HG02763 (cell line): ENCODE measurements around the gene STX2.
"Not testable (repeated sequence)": the region's sequence is repeated elsewhere in the genome, so short reads cannot be mapped to it uniquely, and the experiment has no call there.

ENCODE experiments used
- ATAC-seq: cut with Tn5 transposase; IDR thresholded peaks from one replicate; pipeline ENCODE4 v1.9.1; 2021; ENCODE audit warnings: mild to moderate bottlenecking, moderate library complexity; ENCODE audit not compliant: unreplicated experiment

Gene STX2

GRCh38 chr12:130803702-130804101, 35.3 kb downstream of the STX2 start:
- ATAC-seq, result no peak

DNA sequence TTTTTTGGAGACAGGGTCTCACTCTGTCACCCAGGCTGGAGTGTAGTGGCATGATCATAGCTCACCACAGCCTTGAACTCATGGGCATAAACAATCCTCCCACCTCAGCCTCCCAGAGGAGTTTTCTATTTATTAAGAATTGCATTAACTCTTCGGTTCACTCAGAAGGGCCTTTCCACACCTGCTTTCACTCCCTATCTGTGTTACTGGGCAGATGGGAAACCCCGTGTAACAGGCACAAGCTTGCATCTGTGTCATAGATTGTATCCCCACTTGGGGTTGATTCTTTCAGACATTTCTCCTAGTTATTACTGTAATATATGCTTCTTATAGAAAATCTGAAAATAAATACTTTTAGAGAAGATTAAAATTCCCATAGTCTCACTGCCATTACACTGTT, 38.7 kb downstream of the STX2 start:
- ATAC-seq, result no peak

DNA sequence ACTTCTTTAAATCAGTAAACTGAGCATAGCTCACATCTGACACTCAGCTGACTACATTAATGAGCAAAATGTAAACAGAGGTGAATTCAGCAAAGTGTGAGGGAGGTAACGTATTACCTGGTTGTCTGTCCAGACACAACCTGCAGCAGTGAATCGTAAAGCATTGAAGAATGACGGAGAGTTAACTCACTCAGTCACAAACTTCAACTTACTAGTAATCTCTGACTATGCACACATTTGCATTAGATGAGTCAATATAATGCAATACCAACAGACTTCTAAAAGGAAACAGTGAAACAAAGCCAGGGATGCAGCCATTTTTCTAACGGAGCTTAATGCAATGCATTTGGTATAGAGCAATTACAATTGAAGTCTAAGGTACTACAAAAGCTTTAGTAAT, 40.0 kb downstream of the STX2 start:
- ATAC-seq, result no peak

DNA sequence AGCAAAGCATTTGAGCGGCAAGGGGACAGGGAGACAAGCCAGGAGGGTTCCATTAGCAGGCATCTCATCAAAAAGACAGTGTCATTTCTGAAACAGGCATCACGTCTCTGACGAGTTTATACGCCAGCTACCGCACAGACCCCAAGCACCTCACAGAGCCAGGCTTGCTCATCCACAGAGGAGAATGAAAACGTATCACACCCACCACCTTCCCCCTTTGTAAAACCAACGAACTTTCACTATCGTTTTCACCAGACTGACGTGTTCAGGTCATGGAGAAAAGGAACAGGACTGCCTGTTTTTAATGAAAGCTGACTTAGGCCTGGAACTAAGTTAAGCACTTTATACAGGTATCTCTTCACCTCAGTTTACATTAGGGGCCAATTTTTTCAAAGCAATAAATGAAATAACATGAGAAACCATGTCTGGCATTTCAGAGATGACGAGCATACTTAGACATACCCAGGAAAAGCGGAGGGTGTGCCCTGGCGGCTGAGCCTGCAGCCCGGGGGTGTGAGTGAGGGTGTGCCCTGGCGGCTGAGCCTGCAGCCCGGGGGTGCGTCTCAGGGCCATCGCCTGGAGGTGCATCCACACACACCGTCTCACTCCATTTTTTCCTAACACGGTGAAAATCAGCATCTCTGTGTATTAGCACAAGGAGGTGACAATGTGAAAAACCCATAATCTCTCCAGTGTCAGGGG, 41.9 kb downstream of the STX2 start:
- ATAC-seq, result no peak

GRCh38 chr12:130795906-130796305, 43.1 kb downstream of the STX2 start:
- ATAC-seq, result no peak

- no peak for ATAC-seq
Observed at GRCh38 chr12:130793554-130793849, 45.5 kb downstream of the STX2 start.

DNA sequence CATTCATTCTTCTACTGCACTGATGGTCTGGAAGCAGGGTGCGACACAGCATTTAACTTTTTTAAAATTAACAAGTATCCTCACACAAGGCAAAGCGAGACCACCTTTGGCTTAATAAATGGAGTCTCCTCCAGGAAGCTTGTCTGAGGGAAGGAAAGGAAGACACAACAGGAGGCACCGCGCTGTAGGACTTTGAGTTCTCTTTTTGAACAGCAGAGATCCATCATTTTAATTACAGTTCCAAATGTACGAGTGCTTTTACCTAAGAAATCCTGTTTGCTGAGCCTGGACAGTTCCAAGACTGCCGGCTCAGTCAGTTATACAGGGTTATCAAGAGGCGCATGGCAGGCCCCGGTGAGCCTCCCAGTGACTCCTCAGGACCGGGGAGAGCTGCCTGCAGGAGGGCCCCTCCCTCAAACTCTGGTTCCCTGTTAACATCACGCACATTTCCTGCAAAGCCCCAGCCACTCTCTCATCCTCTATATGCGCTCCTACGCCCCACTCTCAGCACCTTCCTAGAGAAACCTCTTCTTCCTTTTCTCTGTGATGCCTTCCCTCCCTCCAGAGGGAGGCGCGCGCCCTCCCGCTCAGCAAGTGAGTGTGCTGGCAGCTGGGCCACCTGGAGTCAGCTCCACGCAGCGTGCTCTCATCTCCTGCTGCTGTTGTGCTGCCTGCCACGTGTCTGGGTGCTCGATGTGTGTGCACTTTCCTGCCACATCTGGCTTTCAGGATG, 46.1 kb downstream of the STX2 start:
- ATAC-seq, result no peak

DNA sequence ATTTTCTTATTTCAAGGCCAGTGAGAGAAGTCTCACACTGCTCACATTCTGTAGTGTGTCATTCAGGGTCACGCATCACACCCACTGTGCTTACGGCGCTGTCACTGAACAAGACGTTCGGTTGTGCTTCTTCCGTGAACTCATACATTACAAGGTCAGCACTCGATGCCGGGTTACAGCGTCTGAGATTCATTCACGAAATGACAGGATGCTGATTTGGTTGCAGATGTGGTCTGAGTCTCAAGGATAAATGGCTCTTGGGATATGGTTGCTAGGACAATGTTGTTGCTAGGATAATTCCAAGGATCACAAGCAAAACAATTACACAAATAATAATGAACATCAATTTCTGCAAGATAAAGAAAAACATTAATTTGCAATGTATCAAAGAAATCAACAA, 47.4 kb downstream of the STX2 start:
- ATAC-seq, result no peak

DNA sequence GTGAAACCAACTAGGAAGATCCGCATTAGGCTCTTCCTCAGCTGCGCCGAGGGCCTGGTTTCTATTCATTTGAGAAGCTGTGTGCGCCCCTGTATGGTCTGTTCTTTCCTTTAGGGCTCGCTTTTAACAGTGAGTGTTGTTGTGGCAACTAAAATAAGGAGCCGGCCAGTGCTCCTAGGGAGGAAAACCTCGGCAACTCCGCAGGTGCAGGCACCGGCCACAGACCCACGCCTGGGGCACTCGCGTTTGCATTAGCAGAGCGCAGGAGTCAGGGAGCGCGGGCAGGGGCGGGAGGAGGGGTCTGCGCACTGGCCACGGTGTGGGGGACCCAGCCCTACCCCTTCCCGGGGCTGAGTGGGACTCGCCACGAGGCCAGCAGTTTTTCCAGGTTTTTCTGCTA, 50.5 kb downstream of the STX2 start:
- ATAC-seq, result no peak

DNA sequence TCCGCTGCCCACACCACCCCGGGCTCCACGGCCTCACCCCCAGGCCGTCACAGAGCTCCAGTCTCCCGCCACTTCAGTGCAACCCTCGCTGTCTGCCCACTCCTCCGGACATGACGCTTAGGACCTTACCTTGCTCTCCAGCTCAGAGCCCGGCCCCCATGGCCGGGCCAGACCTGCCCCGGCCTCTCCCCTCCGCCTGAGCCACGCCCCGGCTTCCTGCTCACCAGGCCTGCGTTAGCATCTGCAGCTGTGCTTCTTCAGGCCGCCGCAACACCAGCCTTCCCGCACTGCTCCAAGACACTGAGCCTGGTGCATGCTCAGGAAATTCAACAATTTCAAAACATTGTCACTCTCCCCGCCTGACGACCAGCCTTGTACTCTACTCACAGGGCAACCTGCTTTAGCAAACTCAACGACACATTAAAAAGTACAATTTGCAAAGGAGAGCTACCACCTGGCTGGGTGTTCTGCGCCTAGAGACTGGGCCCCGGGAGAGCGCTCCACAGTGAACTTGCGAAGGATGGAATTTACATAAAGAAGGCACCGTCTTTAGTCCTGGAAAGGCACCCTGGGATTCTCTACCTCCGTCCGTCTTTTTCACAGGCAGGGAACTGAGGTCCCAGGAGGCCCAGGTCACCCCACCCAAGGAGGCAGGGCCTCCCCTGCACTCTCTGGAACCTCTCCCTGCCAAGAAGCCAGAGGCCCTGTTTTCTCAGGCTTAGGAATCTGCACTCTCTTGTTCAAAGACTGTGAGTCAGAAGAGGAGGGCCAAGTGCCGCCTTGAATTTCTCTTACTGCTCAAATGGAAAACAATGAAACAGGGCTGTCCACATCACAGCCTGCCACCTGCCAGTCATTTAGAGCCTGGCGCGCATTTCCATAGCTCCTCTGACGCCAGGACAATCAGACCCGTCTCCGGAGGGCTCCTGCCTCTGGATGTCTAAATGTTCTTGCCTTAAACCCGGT, 51.3 kb downstream of the STX2 start:
- no peak for ATAC-seq

GRCh38 chr12:130787041-130787440, 52.0 kb downstream of the STX2 start:
- ATAC-seq, result no peak

- ATAC-seq, result no peak
Observed at GRCh38 chr12:130783110-130783715, 55.8 kb downstream of the STX2 start.

- not testable (repeated sequence) for ATAC-seq
Observed at GRCh38 chr12:130782245-130782644, 56.8 kb downstream of the STX2 start.

- ATAC-seq, result no peak
Observed at GRCh38 chr12:130780880-130781575, 58.0 kb downstream of the STX2 start.

DNA sequence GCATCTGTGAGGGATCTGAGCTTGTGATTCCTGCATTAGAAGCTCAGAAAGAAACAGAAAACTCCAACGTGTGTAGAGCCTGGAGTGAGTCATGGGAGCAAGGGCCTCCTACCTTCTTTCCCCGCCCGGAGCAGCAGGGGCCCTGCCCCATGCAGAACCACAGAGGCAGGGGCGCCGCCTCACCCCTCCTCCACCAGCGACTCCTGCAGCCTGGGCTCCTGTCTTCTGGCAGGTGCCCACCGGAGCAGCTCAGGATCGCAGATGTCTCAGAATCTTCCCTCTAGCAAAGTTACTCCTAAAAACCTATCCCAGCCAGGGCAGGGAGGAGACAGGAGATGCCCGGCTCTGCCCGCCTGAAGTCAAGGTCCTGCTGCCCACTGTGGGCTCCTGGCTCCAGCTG, 58.7 kb downstream of the STX2 start:
- ATAC-seq, result no peak

DNA sequence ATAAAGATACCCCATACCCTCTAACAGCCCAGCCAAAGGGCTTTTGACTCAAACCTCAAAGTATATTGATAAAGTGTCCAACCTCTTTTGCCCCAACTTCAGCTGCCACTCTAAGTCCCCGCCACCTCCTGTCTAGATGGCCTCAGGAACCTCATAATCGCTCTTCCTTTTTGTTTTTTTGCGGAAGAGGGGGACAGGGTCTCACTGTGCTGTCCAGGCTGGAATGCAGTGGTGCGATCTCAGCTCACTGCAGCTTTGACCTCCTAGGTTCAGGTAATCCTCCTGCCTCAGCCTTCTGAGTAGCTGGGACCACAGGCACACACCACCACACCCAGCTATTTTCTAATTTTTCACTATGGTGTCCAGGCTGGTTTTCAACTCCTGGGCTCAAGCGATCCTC, 60.3 kb downstream of the STX2 start:
- no peak for ATAC-seq

- ATAC-seq, result no peak
Observed at GRCh38 chr12:130776857-130777339, 62.2 kb downstream of the STX2 start.

GRCh38 chr12:130775953-130776856, 62.8 kb downstream of the STX2 start:
- no peak for ATAC-seq

DNA sequence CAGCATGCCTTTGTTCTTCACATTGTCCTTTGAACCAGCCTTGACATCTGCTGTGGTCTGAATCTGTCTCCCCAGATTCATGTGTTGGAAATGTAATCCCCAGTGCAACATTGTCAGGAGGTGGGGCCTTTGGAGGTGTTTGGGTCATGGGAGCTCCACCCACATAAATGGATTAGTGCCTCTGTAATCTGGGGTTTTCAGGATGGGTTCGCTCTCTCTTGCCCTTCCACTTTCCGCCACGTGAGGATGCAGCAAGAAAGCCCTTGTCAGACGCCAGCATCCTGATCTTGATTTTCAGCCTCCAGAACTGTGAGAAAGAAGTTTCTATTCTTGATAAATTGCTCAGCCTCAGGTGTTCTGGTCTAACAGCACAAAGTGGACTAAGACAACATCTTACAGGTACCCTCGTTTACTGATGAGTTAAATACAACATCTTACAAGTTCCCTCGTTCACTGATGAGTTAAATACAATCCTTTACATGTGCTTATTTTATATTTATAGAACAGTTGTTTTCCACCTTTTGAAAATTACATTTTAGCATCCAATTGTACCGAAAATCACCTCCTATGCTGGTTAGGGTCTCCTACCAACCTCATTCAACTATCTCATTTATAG, 68.5 kb downstream of the STX2 start:
- no peak for ATAC-seq
